Naive thymus-derived CD4-positive, alpha-beta T cell (primary cell): ENCODE measurements around the gene HOXA6. TPM values are rescaled to one million over a fixed set of nuclear protein-coding genes. Genes with fewer than 3 reads are reported as not detected.

Source experiments
- ATAC-seq: fragments of 150-1000 bp; cut with Tn5 transposase; 2 replicates; pipeline ENCODE4 v1.10.0; 2021; ENCODE audit warnings: mild to moderate bottlenecking, moderate library complexity
- CTCF ChIA-PET: fragments of 350-600 bp; sonication (Branson Sonifier 250); formaldehyde crosslinking; loops from one replicate; lab custom pipeline; 2021; ENCODE audit warnings: antibody characterized with exemption; lab: Charles Lee
- POLR2A ChIA-PET: fragments of 350-600 bp; sonication (Branson Sonifier 250); formaldehyde crosslinking; loops from one replicate; lab custom pipeline; 2021; ENCODE audit warnings: antibody characterized with exemption, inconsistent platforms; lab: Charles Lee
- DNase-seq, 9 donors: peaks; one replicate each; pipeline versions ENCODE4 v3.0.0 to v3.0.0-alpha.2; 2020 to 2022; ENCODE audit warnings: mixed read lengths in 1 of 9
- H3K27ac ChIP-seq: one replicate; pipeline ENCODE4 v1.7.0; 2013; ENCODE audit warnings: mild to moderate bottlenecking, low read depth, low read length, moderate library complexity
- H3K27me3 ChIP-seq, 2 donors: one replicate each; pipeline ENCODE4 v1.7.0; 2013; ENCODE audit warnings: low read length in 2 of 2, mild to moderate bottlenecking in 2 of 2, moderate library complexity in 2 of 2; ENCODE audit not compliant: control insufficient read depth in 2 of 2, insufficient read depth in 2 of 2
- H3K36me3 ChIP-seq, 3 experiments: 1 replicate in 2 of 3; 2 replicates in 1 of 3; pipeline ENCODE4 v1.7.0; 2013; ENCODE audit warnings: low read length in 3 of 3, mild to moderate bottlenecking in 3 of 3, moderate library complexity in 1 of 3; ENCODE audit not compliant: insufficient read depth in 3 of 3, control insufficient read depth in 2 of 3
- H3K4me1 ChIP-seq, 2 donors: one replicate each; pipeline ENCODE4 v1.7.0; 2013; ENCODE audit warnings: low read length in 2 of 2, mild to moderate bottlenecking in 2 of 2, moderate library complexity in 1 of 2; ENCODE audit not compliant: control insufficient read depth in 2 of 2, insufficient read depth in 2 of 2
- H3K4me3 ChIP-seq: 2 replicates; pipeline ENCODE4 v1.7.0; 2013; ENCODE audit warnings: mild to moderate bottlenecking, low read length
- H3K9me3 ChIP-seq, 3 experiments: 1 replicate in 2 of 3; 2 replicates in 1 of 3; pipeline ENCODE4 v1.7.0; 2013; ENCODE audit warnings: low read length in 3 of 3; ENCODE audit not compliant: control insufficient read depth in 2 of 3
- H3K27ac Mint-ChIP-seq, 9 donors: one replicate each; pipeline ENCODE4 v1.8.0; 2020 to 2022; ENCODE audit warnings: mixed read lengths in 9 of 9, mild to moderate bottlenecking in 8 of 9, moderate library complexity in 5 of 9, inconsistent platforms in 2 of 9
- H3K27me3 Mint-ChIP-seq, 5 donors: one replicate each; pipeline ENCODE4 v1.8.0; 2021 to 2022; ENCODE audit warnings: mixed read lengths in 5 of 5, mild to moderate bottlenecking in 1 of 5
- H3K36me3 Mint-ChIP-seq, 5 donors: one replicate each; pipeline ENCODE4 v1.8.0; 2020 to 2022; ENCODE audit warnings: mixed read lengths in 5 of 5, mild to moderate bottlenecking in 3 of 5, inconsistent platforms in 1 of 5
- H3K4me1 Mint-ChIP-seq, 7 donors: one replicate each; pipeline ENCODE4 v1.8.0; 2020 to 2022; ENCODE audit warnings: mixed read lengths in 7 of 7, mild to moderate bottlenecking in 3 of 7, inconsistent platforms in 1 of 7
- H3K4me3 Mint-ChIP-seq, 10 donors: one replicate each; pipeline ENCODE4 v1.8.0; 2020 to 2022; ENCODE audit warnings: mild to moderate bottlenecking in 10 of 10, mixed read lengths in 10 of 10, moderate library complexity in 6 of 10, inconsistent platforms in 2 of 10
- H3K9me3 Mint-ChIP-seq, 11 donors: one replicate each; pipeline ENCODE4 v1.8.0; 2020 to 2022; ENCODE audit warnings: mixed read lengths in 11 of 11, mild to moderate bottlenecking in 4 of 11, inconsistent platforms in 1 of 11, moderate library complexity in 1 of 11
- intact Hi-C, 2 donors: fragments of 100-400 bp; cut with micrococcal nuclease; formaldehyde crosslinking; loops; one replicate each; pipeline ENCODE4 v1.15.1; 2023
- polyA plus RNA-seq, 2 donors: library from polyadenylated mRNA; unstranded; fragments of 300-500 nt; fragmentation: Illumina TruSeq; gene quantifications; one replicate each; pipeline ENCODE4 v1.2.3, GENCODE V29; 2021
- total RNA-seq, 6 experiments: library from RNA in 5 of 6; stranded (reverse) in 5 of 6; gene quantifications; 1 replicate in 5 of 6; 2 replicates in 1 of 6; pipeline ENCODE4 v1.2.3 and lab custom pipeline; 2021 to 2026

The HOXA6 gene
- total and polyA plus RNA-seq, 7 experiments from 2014 or later, result 0.32 to 0.49 TPM; not detected in 5

- H3K4me1 Mint-ChIP-seq, result no peaks in the 10 kb centered on the region
- no peak overlapping the region for H3K4me3 Mint-ChIP-seq
- ATAC-seq, result no peak
- Histone ChIP-seq H3K4me3 (no peak overlapping the region), H3K27me3 (no peaks in the 10 kb centered on the region), H3K27ac (no peak overlapping the region), H3K36me3 (no peaks in the 10 kb centered on the region), H3K4me1 (no peaks in the 10 kb centered on the region), H3K9me3 (no peaks in the 10 kb centered on the region)
- intact Hi-C loops, result no loop called here
- CTCF ChIA-PET, result no interaction called here
- peaks cover 5 to 15% (median 7%) of the 10 kb centered on the region in 5 donors for H3K27me3 Mint-ChIP-seq
- H3K9me3 Mint-ChIP-seq, result peaks cover 0 to 4% (median 0%) of the 10 kb centered on the region in 11 donors
- H3K36me3 Mint-ChIP-seq, result peaks cover 0 to 3% (median 0%) of the 10 kb centered on the region in 5 donors
- DNase-seq, result no peak
- POLR2A ChIA-PET, result no interaction called here
- no peak overlapping the region for H3K27ac Mint-ChIP-seq
These were observed 36.4 kb downstream of the HOXA6 start for GRCh38 chr7:27111042-27111750.

GRCh38 chr7:27110186-27111031 is 37.2 kb downstream of the HOXA6 start:
- H3K36me3 ChIP-seq, result no peaks in the 10 kb centered on the region
- H3K9me3 ChIP-seq, result no peaks in the 10 kb centered on the region
- H3K36me3 Mint-ChIP-seq, result peaks cover 0 to 3% (median 0%) of the 10 kb centered on the region in 5 donors
- DNase-seq, result no peak
- H3K4me3 ChIP-seq, result no peak overlapping the region
- peaks cover 0 to 4% (median 0%) of the 10 kb centered on the region in 11 donors for H3K9me3 Mint-ChIP-seq
- H3K4me1 Mint-ChIP-seq, result no peaks in the 10 kb centered on the region
- no peak for ATAC-seq
- H3K27me3 Mint-ChIP-seq, result peaks cover 9 to 22% (median 13%) of the 10 kb centered on the region in 5 donors
- CTCF ChIA-PET, result no interaction called here
- no peak overlapping the region for H3K27ac Mint-ChIP-seq
- H3K4me1 ChIP-seq, result no peaks in the 10 kb centered on the region
- intact Hi-C loops, result no loop called here
- H3K27ac ChIP-seq, result no peak overlapping the region
- H3K27me3 ChIP-seq, result no peaks in the 10 kb centered on the region
- POLR2A ChIA-PET, result no interaction called here
- H3K4me3 Mint-ChIP-seq, result no peak overlapping the region

- no peaks in the 10 kb centered on the region for H3K4me1 ChIP-seq
- H3K27ac Mint-ChIP-seq, result no peak overlapping the region
- H3K27me3 ChIP-seq, result no peaks in the 10 kb centered on the region
- H3K4me3 Mint-ChIP-seq, result no peak overlapping the region
- H3K4me1 Mint-ChIP-seq, result no peaks in the 10 kb centered on the region
- peaks cover 0 to 4% (median 0%) of the 10 kb centered on the region in 11 donors for H3K9me3 Mint-ChIP-seq
- ChIA-PET CTCF (no interaction called here), POLR2A (no interaction called here)
- ATAC-seq (no peak), DNase-seq (no peak)
- H3K36me3 Mint-ChIP-seq, result peaks cover 0 to 3% (median 0%) of the 10 kb centered on the region in 5 donors
- no peaks in the 10 kb centered on the region for H3K36me3 ChIP-seq
- intact Hi-C loops, result no loop called here
- H3K9me3 ChIP-seq, result no peaks in the 10 kb centered on the region
- no peak overlapping the region for H3K4me3 ChIP-seq
- no peak overlapping the region for H3K27ac ChIP-seq
- peaks cover 15 to 28% (median 20%) of the 10 kb centered on the region in 5 donors for H3K27me3 Mint-ChIP-seq
These were observed 37.9 kb downstream of the HOXA6 start for GRCh38 chr7:27109466-27110185.

- H3K27me3 ChIP-seq, result peaks cover 0 to 2% of the 10 kb centered on the region in 2 donors
- H3K9me3 ChIP-seq, result no peaks in the 10 kb centered on the region
- Mint-ChIP-seq H3K9me3 (peaks cover 0 to 4% (median 0%) of the 10 kb centered on the region in 11 donors), H3K27ac (no peak overlapping the region), H3K36me3 (peaks cover 0 to 3% (median 0%) of the 10 kb centered on the region in 5 donors), H3K4me3 (no peak overlapping the region), H3K4me1 (peaks cover 0 to 6% (median 3%) of the 10 kb centered on the region in 7 donors), H3K27me3 (peaks cover 26 to 33% (median 31%) of the 10 kb centered on the region in 5 donors)
- no peak for DNase-seq
- no peak overlapping the region for H3K27ac ChIP-seq
- no peak for ATAC-seq
- CTCF ChIA-PET, result no interaction called here
- no peaks in the 10 kb centered on the region for H3K36me3 ChIP-seq
- intact Hi-C loops, result no loop called here
- H3K4me3 ChIP-seq, result no peak overlapping the region
- POLR2A ChIA-PET, result no interaction called here
- no peaks in the 10 kb centered on the region for H3K4me1 ChIP-seq
These were observed 39.0 kb downstream of the HOXA6 start for GRCh38 chr7:27108390-27109127.

GRCh38 chr7:27107391-27108381 is 39.9 kb downstream of the HOXA6 start:
- H3K27ac Mint-ChIP-seq, result peak overlapping the region in 1 of 9 donors; percentile 66
- ATAC-seq, result no peak

More at GRCh38 chr7:27107391-27108381, 39.9 kb downstream of the HOXA6 start:
- POLR2A ChIA-PET, result no interaction called here
- H3K4me3 Mint-ChIP-seq, result no peak overlapping the region
- H3K9me3 ChIP-seq, result no peaks in the 10 kb centered on the region
- H3K36me3 ChIP-seq, result no peaks in the 10 kb centered on the region
- H3K4me1 Mint-ChIP-seq, result peaks cover 3 to 12% (median 8%) of the 10 kb centered on the region in 7 donors
- CTCF ChIA-PET, result no interaction called here
- H3K36me3 Mint-ChIP-seq, result peaks cover 0 to 5% (median 3%) of the 10 kb centered on the region in 5 donors
- H3K4me1 ChIP-seq, result no peaks in the 10 kb centered on the region
- H3K27me3 Mint-ChIP-seq, result peaks cover 34 to 42% (median 40%) of the 10 kb centered on the region in 5 donors
- DNase-seq, result no peak
- peaks cover 0 to 4% (median 0%) of the 10 kb centered on the region in 11 donors for H3K9me3 Mint-ChIP-seq
- H3K27ac ChIP-seq, result no peak overlapping the region
- peaks cover under 1 to 11% of the 10 kb centered on the region in 2 donors for H3K27me3 ChIP-seq
- H3K4me3 ChIP-seq, result no peak overlapping the region
- intact Hi-C loops, result no loop called here
